T follicular helper cell (primary cell): ENCODE results near the gene DEXI.
A peak's percentile ranks its signal among the peaks of the same experiment; 100 is the strongest.
"Not testable (repeated sequence)": the region's sequence is repeated elsewhere in the genome, so short reads cannot be mapped to it uniquely, and the experiment has no call there.

ENCODE experiments used
- DNase-seq: peaks from one replicate; pipeline ENCODE4 v3.0.0-alpha.2; 2020; ENCODE audit warnings: low read depth

DEXI gene

DNA sequence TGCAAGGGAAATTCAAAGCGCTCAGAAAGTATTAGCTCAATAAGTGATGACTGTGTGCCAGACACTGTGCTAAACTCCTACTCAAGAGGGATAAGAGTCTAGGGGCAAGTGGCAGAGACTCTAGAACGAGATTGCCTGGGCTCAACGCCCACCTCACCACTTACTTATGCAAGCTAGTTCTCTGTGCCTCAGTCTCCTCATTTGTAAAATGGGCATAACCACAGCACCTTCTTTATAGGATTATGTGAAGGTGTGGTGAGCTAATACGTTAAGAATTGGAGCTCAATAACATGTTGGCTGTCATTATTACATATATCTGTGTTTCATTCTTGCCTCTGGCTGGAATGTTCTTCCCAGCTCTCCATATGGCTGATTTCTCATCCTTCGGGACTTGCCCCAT, 15.4 kb downstream of the DEXI start:
- no peak for DNase-seq

GRCh38 chr16:10926094-10926493, 16.2 kb downstream of the DEXI start:
- DNase-seq = no peak

- not testable (repeated sequence) for DNase-seq
These were observed 17.0 kb downstream of the DEXI start for GRCh38 chr16:10925285-10925684.

GRCh38 chr16:10923650-10924214, 18.5 kb downstream of the DEXI start:
- no peak for DNase-seq

- no peak for DNase-seq
These were observed 19.1 kb downstream of the DEXI start for GRCh38 chr16:10923146-10923649.

DNA sequence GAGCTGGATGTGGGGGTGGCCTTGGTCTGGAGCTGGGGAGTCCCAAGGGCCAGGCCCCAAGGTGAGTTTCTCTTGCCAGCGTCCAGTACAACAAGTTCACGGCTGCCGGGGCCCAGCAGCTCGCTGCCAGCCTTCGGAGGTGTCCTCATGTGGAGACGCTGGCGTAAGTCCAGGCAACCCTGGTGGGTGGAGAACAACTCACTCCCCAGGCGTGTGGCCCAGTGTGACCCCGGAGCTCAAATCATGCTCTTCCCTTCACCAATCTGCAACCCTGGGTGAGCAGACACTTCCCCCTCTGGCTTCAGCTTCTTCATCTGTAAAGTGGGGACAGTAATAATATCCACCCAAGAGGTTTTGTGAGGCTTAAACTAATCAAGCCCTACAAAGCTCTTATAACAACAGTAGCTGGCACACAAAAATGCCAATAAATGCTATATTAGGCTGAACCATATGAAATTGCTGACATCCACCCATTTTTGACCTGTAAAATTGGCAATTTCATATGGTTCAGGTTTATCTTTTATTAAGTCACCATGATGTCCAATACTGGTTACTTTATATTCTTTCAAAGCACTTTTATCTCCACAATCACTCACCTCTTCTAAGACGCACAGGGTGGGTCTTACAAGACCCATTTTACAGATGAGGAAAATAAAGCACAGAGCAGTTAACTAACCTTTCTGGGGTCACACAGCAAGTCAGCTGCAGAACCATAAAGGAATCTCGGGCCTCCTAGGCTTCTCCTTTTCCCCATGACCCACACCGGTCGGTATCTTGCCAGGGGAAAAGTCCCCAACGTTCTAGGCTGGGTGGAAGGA, 19.7 kb downstream of the DEXI start:
- DNase-seq = no peak

DNA sequence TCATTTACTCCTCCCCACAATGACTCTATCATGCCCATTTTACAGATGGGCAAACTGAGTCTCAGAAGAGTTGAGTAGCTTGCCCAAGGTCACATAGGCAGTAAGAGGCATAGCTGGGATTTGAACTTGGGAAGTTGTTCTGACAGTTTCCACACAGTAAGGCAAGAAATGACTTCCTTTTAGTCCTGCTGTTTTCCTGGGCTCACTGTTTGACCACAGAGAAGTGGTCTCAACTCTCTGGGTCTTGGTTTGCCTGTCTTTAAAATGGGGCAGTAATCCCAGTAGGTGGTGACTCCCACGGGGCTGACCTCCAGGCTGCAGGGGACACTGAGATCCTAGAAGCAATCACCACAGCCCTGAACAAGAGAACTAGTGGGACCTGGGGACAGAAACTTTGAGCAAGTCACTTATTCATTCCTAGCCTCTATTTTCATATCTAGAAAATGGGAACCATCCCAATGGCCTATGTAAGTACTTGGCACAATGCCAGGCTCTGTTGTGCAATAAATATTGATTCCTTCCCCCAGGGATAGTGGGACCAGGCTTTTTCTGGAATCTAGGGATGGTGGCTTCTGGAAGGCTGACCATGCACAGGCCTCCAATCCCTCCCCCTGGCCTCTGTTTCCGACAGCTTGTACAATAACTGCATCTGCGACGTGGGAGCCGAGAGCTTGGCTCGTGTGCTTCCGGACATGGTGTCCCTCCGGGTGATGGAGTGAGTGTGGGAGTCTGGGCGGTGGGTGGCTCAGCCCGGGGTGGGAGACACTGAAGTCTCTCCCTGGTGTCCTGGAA, 20.5 kb downstream of the DEXI start:
- DNase-seq = no peak

- no peak for DNase-seq
These were observed 21.4 kb downstream of the DEXI start for GRCh38 chr16:10920726-10921427.

DNA sequence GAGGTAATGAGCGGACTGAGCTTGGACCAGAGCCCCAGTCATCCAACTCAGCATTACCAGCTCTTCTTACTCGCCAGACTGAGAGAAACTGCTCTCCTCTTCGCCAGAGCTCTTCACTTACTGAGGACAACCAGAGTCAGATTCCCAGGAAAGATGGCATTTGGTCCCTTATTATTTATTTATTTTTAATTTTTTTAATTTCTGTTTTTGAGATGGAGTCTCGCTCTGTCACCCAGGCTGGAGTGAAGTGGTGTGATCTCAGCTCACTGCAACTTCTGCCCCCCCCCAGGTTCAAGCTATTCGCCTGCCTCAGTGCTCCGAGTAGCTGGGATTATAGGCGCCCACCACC, 23.3 kb downstream of the DEXI start:
- no peak for DNase-seq

DNA sequence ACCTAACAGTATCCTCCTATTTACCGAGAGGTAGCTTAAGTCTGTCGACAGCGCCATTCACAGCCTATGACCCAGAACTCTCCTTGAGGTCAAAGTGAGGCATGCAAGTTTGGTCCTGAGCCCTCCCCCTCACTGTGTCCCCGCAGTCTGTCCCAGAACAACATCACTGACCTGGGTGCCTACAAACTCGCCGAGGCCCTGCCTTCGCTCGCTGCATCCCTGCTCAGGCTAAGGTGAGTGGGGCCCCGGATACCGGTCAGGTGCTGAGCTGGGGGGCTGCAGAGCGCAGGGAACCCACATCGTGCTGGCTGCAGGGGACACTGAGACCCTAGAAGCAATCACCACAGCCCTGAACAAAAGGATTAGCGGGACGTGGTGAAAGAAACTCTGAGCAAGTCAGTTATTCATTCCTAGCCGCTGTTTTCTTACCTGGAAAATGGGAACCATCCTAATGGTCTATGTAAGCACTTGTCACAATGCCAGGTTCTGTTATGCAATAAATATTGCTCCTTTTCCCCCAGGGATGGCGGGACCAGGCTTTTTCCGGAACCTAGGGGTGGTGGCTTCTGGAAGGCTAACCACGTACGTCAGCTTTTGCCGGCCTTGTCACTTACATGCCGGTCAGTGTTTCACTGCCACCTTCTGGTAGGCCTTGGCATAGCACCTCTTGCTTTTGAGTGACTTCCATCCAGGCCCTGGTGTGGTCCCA, 23.8 kb downstream of the DEXI start:
- DNase-seq = peak; percentile 61

DNA sequence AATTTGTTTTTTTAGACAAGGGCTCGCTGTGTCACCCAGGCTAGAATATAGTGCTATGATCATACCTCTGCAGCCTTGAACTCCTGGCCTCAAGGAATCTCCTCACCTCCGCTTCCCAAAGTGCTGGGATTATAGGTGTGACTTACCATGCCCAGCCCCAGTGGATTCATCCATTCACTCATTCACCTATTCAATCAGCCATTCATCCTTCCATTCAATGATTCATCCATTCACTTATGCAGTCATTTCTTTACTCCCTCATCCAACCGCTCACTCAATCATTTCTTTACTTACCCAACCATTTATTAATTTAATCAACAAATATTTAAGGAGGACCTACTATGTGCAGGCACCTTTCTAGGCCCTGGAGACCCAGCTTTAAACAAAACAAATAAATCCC, 25.7 kb downstream of the DEXI start:
- DNase-seq = no peak

GRCh38 chr16:10911267-10911666, 31.0 kb downstream of the DEXI start:
- DNase-seq = no peak

DNA sequence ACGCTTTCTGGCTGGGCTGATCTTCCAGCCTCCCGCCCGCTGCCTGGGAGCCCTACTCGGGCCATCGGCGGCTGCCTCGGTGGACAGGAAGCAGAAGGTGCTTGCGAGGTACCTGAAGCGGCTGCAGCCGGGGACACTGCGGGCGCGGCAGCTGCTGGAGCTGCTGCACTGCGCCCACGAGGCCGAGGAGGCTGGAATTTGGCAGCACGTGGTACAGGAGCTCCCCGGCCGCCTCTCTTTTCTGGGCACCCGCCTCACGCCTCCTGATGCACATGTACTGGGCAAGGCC, 34.6 kb downstream of the DEXI start:
- DNase-seq = no peak

DNA sequence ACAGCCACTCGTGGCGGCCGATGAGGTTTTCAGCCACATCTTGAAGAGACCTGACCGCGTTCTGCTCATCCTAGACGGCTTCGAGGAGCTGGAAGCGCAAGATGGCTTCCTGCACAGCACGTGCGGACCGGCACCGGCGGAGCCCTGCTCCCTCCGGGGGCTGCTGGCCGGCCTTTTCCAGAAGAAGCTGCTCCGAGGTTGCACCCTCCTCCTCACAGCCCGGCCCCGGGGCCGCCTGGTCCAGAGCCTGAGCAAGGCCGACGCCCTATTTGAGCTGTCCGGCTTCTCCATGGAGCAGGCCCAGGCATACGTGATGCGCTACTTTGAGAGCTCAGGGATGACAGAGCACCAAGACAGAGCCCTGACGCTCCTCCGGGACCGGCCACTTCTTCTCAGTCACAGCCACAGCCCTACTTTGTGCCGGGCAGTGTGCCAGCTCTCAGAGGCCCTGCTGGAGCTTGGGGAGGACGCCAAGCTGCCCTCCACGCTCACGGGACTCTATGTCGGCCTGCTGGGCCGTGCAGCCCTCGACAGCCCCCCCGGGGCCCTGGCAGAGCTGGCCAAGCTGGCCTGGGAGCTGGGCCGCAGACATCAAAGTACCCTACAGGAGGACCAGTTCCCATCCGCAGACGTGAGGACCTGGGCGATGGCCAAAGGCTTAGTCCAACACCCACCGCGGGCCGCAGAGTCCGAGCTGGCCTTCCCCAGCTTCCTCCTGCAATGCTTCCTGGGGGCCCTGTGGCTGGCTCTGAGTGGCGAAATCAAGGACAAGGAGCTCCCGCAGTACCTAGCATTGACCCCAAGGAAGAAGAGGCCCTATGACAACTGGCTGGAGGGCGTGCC, 35.1 kb downstream of the DEXI start:
- DNase-seq = no peak

DNA sequence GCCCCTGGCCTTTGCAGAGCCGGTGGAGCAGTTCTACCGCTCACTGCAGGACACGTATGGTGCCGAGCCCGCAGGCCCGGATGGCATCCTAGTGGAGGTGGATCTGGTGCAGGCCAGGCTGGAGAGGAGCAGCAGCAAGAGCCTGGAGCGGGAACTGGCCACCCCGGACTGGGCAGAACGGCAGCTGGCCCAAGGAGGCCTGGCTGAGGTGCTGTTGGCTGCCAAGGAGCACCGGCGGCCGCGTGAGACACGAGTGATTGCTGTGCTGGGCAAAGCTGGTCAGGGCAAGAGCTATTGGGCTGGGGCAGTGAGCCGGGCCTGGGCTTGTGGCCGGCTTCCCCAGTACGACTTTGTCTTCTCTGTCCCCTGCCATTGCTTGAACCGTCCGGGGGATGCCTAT, 35.8 kb downstream of the DEXI start:
- DNase-seq = no peak

DNA sequence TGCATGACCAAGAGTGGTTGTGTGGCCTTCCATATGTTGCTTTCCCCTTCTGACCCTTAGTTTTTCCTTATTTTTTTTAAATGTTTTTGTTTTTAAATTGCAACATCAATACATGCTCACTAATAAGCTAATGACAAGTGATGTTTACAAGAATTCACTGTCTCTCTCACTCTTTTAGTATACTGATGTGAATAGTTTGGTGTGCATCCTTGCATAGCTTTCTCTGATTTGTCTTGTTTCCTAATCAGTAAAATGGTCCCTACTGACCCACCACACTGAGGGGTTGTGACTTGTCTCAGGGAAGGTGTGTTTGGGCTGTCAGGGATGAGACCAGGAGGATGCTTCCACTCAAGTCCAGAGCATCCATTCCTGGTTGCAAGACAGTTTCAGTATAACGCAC, 39.3 kb downstream of the DEXI start:
- DNase-seq = no peak

DNA sequence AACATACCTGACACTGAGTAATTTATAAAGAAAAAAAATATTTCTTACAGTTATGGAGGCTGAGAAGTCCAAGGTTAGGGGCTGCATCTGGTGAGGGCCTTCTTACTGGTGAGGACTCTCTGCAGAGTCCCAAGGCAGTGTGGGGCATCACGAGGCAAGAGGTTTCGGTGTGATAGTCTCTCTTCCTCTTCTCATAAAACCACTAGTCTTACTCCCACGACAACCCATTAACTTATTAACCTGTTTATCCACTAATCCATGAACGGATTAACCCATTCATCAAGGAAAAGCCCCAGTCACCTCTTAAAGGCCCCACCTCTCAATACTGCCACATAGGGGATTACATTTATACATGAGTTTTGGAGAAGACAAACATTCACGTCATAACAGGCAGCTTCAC, 45.1 kb downstream of the DEXI start:
- no peak for DNase-seq

- no peak for DNase-seq
These were observed 45.5 kb downstream of the DEXI start for GRCh38 chr16:10896723-10897122.

DNA sequence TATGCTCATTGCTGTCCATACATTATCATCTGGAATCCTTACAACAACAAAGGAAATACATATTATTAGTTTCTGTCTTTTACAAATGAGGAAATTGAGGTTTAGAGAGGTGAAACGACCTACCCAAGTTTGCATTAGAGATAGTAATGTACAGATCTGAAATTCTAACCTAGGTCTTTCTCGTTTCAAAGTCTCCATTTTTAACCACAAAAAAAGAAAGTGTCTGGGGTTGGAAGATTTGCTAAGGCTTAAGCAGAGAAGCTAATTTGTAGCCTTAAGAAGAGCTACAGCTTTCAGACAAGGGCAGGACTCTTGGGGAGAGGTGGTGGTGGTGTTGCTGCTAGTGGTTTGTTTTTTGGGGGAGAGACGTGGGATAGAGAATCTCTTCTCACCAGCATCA, 46.1 kb downstream of the DEXI start:
- DNase-seq = no peak

- no peak for DNase-seq
These were observed 47.0 kb downstream of the DEXI start for GRCh38 chr16:10895053-10895946.
